Glutamatergic neuron (in vitro differentiated cells): Measurements from ENCODE around the gene HDAC4. TPM values are rescaled to one million over a fixed set of nuclear protein-coding genes. Genes with fewer than 3 reads are reported as not detected.
A peak's percentile ranks its signal among the peaks of the same experiment; 100 is the strongest.

ENCODE experiments used
- DNase-seq: peaks from one replicate; pipeline ENCODE4 v3.0.0; 2022
- H3K27ac Mint-ChIP-seq: one replicate; pipeline ENCODE4 v1.8.0; 2020; ENCODE audit warnings: mild to moderate bottlenecking, mixed read lengths, inconsistent platforms; ENCODE audit not compliant: unreplicated experiment
- H3K27me3 Mint-ChIP-seq: one replicate; pipeline ENCODE4 v1.8.0; 2020; ENCODE audit warnings: mild to moderate bottlenecking, moderate library complexity, mixed read lengths, inconsistent platforms; ENCODE audit not compliant: unreplicated experiment
- H3K36me3 Mint-ChIP-seq: one replicate; pipeline ENCODE4 v1.8.0; 2020; ENCODE audit warnings: mild to moderate bottlenecking, mixed read lengths, inconsistent platforms; ENCODE audit not compliant: unreplicated experiment
- H3K4me1 Mint-ChIP-seq: one replicate; pipeline ENCODE4 v1.8.0; 2020; ENCODE audit warnings: mild to moderate bottlenecking, low read depth, mixed read lengths, inconsistent platforms; ENCODE audit not compliant: unreplicated experiment
- H3K4me3 Mint-ChIP-seq: one replicate; pipeline ENCODE4 v1.8.0; 2020; ENCODE audit warnings: mild to moderate bottlenecking, mixed read lengths, inconsistent platforms; ENCODE audit not compliant: unreplicated experiment
- H3K9me3 Mint-ChIP-seq: one replicate; pipeline ENCODE4 v1.8.0; 2020; ENCODE audit warnings: mild to moderate bottlenecking, moderate library complexity, mixed read lengths, inconsistent platforms; ENCODE audit not compliant: unreplicated experiment
- CTCF ChIP-seq: fragments of 200-600 bp; sonication (generic); IDR thresholded peaks from one replicate; pipeline ENCODE4 v1.5.0; 2021; ENCODE audit not compliant: partially characterized antibody, unreplicated experiment
- total RNA-seq: library from RNA; stranded (reverse); fragmentation: NEBNext Ultra II Directional; extraction: Animal tissue kit (Norgen Biotek cat#: 25700); gene quantifications from one replicate; pipeline ENCODE4 v1.2.1, GENCODE V29; 2021; ENCODE audit not compliant: unreplicated experiment

The HDAC4 gene
- total RNA-seq, 1 donor from 2014 or later, result 90.6 TPM

GRCh38 chr2:239225871-239226561, 174.8 kb downstream of the HDAC4 start:
- H3K4me1 Mint-ChIP-seq, result peaks cover 75% of the 10 kb centered on the region
- no peak for DNase-seq
- H3K27ac Mint-ChIP-seq, result peak overlapping the region; percentile 43
- H3K27me3 Mint-ChIP-seq, result peaks cover 23% of the 10 kb centered on the region
- H3K4me3 Mint-ChIP-seq, result peak overlapping the region; percentile 17
- H3K36me3 Mint-ChIP-seq, result no peaks in the 10 kb centered on the region
- no peak for TF ChIP-seq CTCF
- peaks cover 11% of the 10 kb centered on the region for H3K9me3 Mint-ChIP-seq

DNA sequence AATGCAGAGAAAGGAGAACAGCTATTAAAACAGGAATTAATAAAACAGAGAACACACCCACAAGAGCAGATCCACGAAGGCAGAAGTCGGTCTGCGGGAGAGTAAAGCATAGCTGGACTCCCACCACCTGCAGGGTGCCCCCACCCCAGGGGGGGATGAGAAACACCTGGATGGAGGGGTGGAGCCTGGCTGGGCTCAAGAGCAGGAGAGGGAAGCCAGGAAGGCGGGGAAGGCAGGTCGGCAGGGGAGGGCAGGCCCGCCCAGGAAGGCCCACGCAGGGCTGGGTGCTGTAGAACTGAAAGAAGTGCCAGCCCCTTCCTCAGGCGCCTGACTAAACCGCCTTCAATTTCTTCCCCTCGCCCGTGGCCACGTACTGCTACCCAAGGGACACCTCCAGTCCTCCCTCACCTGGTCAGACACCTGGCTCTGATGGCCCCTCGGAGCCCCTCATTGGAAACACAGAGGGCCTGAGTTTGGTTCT, 175.4 kb downstream of the HDAC4 start:
- Mint-ChIP-seq H3K27ac (peak overlapping the region; percentile 70), H3K27me3 (peaks cover 23% of the 10 kb centered on the region), H3K36me3 (no peaks in the 10 kb centered on the region), H3K9me3 (peaks cover 12% of the 10 kb centered on the region), H3K4me1 (peaks cover 77% of the 10 kb centered on the region), H3K4me3 (peak overlapping the region; percentile 61)
- no peak for TF ChIP-seq CTCF
- DNase-seq, result no peak

- Mint-ChIP-seq H3K27me3 (peaks cover 25% of the 10 kb centered on the region), H3K4me3 (peak overlapping the region; percentile 61), H3K9me3 (peaks cover 14% of the 10 kb centered on the region), H3K36me3 (no peaks in the 10 kb centered on the region), H3K27ac (peak overlapping the region; percentile 94), H3K4me1 (peaks cover 79% of the 10 kb centered on the region)
- DNase-seq, result no peak
- TF ChIP-seq CTCF, result no peak
These were observed 175.9 kb downstream of the HDAC4 start for GRCh38 chr2:239224955-239225354.

DNA sequence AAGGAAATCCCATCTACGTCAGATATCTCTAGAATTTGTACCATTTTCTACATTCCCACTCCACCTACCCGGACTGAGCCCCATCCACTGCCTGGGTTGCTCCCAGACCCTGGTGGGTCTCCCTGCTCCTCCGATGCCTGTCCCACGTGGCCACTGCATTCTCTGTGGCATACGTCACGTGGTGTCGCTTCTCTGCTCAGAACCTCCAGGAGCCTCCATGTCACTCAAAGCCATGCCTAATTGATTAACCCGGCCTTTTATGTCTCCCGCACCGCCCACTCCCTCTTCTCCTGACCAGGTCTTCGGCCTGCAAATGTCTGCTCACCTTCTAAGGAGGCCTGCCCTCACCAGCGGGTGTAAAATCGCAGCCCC, 176.6 kb downstream of the HDAC4 start:
- Mint-ChIP-seq H3K9me3 (peaks cover 17% of the 10 kb centered on the region), H3K4me1 (peaks cover 77% of the 10 kb centered on the region), H3K27me3 (peaks cover 26% of the 10 kb centered on the region), H3K4me3 (peak overlapping the region; percentile 65), H3K36me3 (no peaks in the 10 kb centered on the region), H3K27ac (peak overlapping the region; percentile 94)
- no peak for TF ChIP-seq CTCF
- no peak for DNase-seq

- Mint-ChIP-seq H3K9me3 (peaks cover 17% of the 10 kb centered on the region), H3K36me3 (no peaks in the 10 kb centered on the region), H3K27me3 (peaks cover 27% of the 10 kb centered on the region), H3K27ac (peak overlapping the region; percentile 94), H3K4me1 (peaks cover 77% of the 10 kb centered on the region), H3K4me3 (peak overlapping the region; percentile 65)
- DNase-seq, result no peak
- no peak for TF ChIP-seq CTCF
These were observed 177.3 kb downstream of the HDAC4 start for GRCh38 chr2:239223310-239224198.
